ENCODE data around the gene FBXO9. TPM values are rescaled to one million over a fixed set of nuclear protein-coding genes. Genes with fewer than 3 reads are reported as not detected.

Gene FBXO9
- total and polyA plus RNA-seq, 5 donors: 33.8 to 118 (median 90.1) TPM

DNA sequence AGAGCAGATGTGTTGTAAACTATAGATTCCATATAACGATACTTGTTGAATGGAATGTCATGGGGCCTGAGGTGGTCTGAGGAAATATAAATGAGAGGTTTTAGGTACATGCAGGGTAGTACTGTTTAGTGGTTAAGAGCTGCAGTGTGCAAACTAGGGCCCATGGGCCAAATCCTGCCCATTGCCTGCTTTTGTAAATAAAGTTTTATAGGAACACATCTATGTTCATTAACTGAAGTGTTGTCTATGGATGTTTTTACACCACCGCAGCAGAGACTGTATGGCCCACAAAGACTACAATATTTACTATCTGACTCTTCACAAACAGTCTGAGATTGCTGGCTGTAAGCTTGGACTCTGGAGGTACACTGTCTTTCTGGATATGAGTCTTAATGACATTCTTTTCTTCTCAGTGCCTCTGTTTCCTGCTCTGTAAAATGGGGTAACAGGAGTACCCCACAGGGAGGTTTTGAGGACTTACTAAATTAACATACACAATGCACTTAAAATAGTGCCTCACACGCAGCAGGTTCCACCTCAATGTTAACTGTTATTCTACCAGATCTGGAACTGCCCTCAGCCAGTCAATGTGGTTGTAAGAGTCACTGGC lies 70.9 kb downstream of the FBXO9 start:
- intact Hi-C loops (cut with DNase I): no loop called here

GRCh38 chr6:53139841-53140413 lies 74.7 kb downstream of the FBXO9 start:
- WGBS: 70% methylated on average over 4 of the region's 4 CpGs
- Histone ChIP-seq H3K4me3 (ENCODE audit: low read length) (no peak overlapping the region), H3K9me3 (ENCODE audit: control insufficient read depth, low read length) (no peaks in the 10 kb centered on the region), H3K4me1 (ENCODE audit: control insufficient read depth, insufficient read depth, low read length) (no peaks in the 10 kb centered on the region), H3K27ac (ENCODE audit: low read length) (no peak overlapping the region), H3K27me3 (ENCODE audit: control insufficient read depth, insufficient read depth) (no peaks in the 10 kb centered on the region)
- no peak for DNase-seq
- intact Hi-C loops (cut with DNase I): no loop called here
- no peak for ATAC-seq

More for the DNA sequence above, 70.9 kb downstream of the FBXO9 start:
- Histone ChIP-seq H3K27ac (ENCODE audit: low read length) (no peak overlapping the region), H3K27me3 (ENCODE audit: control insufficient read depth, insufficient read depth) (no peaks in the 10 kb centered on the region), H3K9me3 (ENCODE audit: control insufficient read depth, low read length) (no peaks in the 10 kb centered on the region), H3K4me3 (ENCODE audit: low read length) (no peak overlapping the region), H3K4me1 (ENCODE audit: control insufficient read depth, insufficient read depth, low read length) (no peaks in the 10 kb centered on the region)
- DNase-seq (no peak), ATAC-seq (no peak)
- 81% methylated on average over 3 of the region's 3 CpGs for WGBS

DNA sequence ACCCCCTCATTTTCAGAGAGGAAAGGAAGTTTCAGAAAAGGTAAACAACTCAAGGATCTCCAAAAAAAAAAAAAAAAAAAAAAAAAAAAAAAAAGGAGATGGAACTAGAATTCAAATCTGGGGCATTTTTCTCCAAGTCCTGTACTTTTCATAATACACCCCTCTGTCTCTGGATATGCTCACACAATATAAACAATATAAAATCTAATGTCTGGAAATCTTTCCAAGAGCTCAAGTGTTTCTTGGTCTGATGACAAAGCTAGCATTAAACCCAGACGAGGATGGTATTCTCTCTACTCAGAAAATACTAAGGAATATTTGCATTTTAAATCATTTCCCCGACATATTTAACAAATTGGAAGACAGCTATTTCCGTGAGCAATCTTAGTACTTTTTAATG lies 77.6 kb downstream of the FBXO9 start:
- Histone ChIP-seq H3K9me3 (ENCODE audit: control insufficient read depth, low read length) (no peaks in the 10 kb centered on the region), H3K4me3 (ENCODE audit: low read length) (no peak overlapping the region), H3K4me1 (ENCODE audit: control insufficient read depth, insufficient read depth, low read length) (no peaks in the 10 kb centered on the region), H3K27ac (ENCODE audit: low read length) (no peak overlapping the region), H3K27me3 (ENCODE audit: control insufficient read depth, insufficient read depth) (no peaks in the 10 kb centered on the region)
- 73% methylated on average over 3 of the region's 3 CpGs for WGBS
- ATAC-seq (no peak), DNase-seq (no peak)
- intact Hi-C loops (cut with DNase I): no loop called here

DNA sequence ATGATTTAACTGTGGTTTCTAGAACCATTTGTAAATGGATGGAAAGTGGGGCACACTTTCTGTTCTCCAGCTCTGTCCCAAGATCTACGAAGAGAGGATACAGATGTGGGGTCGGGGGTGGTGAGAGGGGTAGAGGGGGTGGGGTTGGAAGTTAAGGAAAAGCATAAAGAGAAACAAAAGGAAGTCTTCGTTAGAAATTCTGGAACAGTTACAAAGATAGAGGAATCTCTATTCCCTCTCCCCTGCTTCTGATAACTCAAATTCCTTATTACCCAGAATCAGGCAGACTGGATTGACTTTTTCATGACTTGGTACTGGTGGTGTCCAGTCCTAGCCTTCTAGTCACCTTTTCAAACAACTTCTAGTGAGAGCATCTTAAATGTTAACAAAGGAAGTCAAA lies 78.5 kb downstream of the FBXO9 start:
- no peak overlapping the region for H3K4me3 ChIP-seq (ENCODE audit: low read length)
- H3K9me3 ChIP-seq (ENCODE audit: control insufficient read depth, low read length): no peaks in the 10 kb centered on the region
- ATAC-seq (no peak), DNase-seq (no peak)
- no peaks in the 10 kb centered on the region for H3K27me3 ChIP-seq (ENCODE audit: control insufficient read depth, insufficient read depth)
- intact Hi-C loops (cut with DNase I): no loop called here
- H3K4me1 ChIP-seq (ENCODE audit: control insufficient read depth, insufficient read depth, low read length): no peaks in the 10 kb centered on the region
- no peak overlapping the region for H3K27ac ChIP-seq (ENCODE audit: low read length)
- 43% methylated on average over 3 of the region's 3 CpGs for WGBS

- WGBS: 89% methylated on average over 2 of the region's 2 CpGs
- H3K27ac ChIP-seq (ENCODE audit: low read length): no peak overlapping the region
- intact Hi-C loops (cut with DNase I): no loop called here
- no peak overlapping the region for H3K4me3 ChIP-seq (ENCODE audit: low read length)
- DNase-seq (no peak), ATAC-seq (no peak)
- no peaks in the 10 kb centered on the region for H3K4me1 ChIP-seq (ENCODE audit: control insufficient read depth, insufficient read depth, low read length)
- no peaks in the 10 kb centered on the region for H3K9me3 ChIP-seq (ENCODE audit: control insufficient read depth, low read length)
- no peaks in the 10 kb centered on the region for H3K27me3 ChIP-seq (ENCODE audit: control insufficient read depth, insufficient read depth)
Observed at GRCh38 chr6:53144802-53145201, 79.6 kb downstream of the FBXO9 start.

DNA sequence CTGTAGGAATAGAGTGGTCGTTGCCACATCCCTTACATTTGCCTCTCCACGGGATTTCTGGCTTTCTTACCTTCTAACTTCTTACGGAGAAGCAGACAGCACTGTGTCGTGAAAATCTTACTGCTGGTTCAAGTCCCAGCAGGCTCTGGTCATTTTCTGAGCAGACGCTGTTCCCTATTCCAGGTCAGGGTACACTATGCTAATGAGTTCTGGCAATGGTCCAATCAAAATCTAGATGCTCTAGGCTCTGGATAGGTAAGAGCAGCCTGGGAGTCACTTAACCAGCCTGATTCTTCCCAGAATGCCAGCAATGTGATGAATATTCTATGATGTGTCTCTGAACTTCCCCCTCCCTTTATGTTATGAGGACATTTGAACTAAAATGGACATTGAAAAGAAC lies 83.5 kb downstream of the FBXO9 start, which contains the start of gene GCM1:
Gene GCM1, minus strand, starts transcription at position 158 of the 400 bp plus-strand sequence. CDS start 3,209 bp downstream, outside the sequence.
- H3K27ac ChIP-seq (ENCODE audit: low read length): no peak within 1 kb of the TSS
- intact Hi-C loops (cut with DNase I): no loop called here
- H3K9me3 ChIP-seq (ENCODE audit: control insufficient read depth, low read length): no peaks in the 10 kb centered on the region
- ATAC-seq (no peak), DNase-seq (no peak)
- WGBS: 83% methylated on average over 5 of the region's 5 CpGs
- H3K27me3 ChIP-seq (ENCODE audit: control insufficient read depth, insufficient read depth): no peaks in the 10 kb centered on the region
- H3K4me1 ChIP-seq (ENCODE audit: control insufficient read depth, insufficient read depth, low read length): no peaks in the 10 kb centered on the region
- H3K4me3 ChIP-seq (ENCODE audit: low read length): no peak within 1 kb of the TSS

Other genes with a start within 250 kb of the FBXO9 start
- not detected for gene GSTA5, start 224.6 kb upstream of the FBXO9 start, total RNA-seq
- gene GSTA5, start 224.6 kb upstream of the FBXO9 start, polyA plus RNA-seq: not detected
- gene GSTA3, start 155.7 kb upstream of the FBXO9 start, total RNA-seq: not detected
- not detected for gene GSTA3, start 155.7 kb upstream of the FBXO9 start, polyA plus RNA-seq
- gene GSTA4, start 70.1 kb upstream of the FBXO9 start, total RNA-seq: 10 to 100 TPM; 11.5 to 17.6 (median 15.4) TPM
- gene GSTA4, start 70.1 kb upstream of the FBXO9 start, polyA plus RNA-seq: 16.8 TPM
- gene CILK1, start 3.6 kb upstream of the FBXO9 start, total RNA-seq: 10 to 100 TPM in 1 of 4 donors, 1 to 10 TPM in 3; 7.0 to 10.7 (median 8.3) TPM
- 4.1 TPM for gene CILK1, start 3.6 kb upstream of the FBXO9 start, polyA plus RNA-seq
- gene GCM1, start 83.4 kb downstream of the FBXO9 start, total RNA-seq: not detected
- gene GCM1, start 83.4 kb downstream of the FBXO9 start, polyA plus RNA-seq: not detected

Measured in right cardiac atrium (tissue), 5 donors.